ENCODE data around the gene CCDC13. TPM values are rescaled to one million over a fixed set of nuclear protein-coding genes. Genes with fewer than 3 reads are reported as not detected.
A peak's percentile ranks its signal among the peaks of the same experiment; 100 is the strongest.

Gene CCDC13
- polyA plus RNA-seq, 4 donors, result 2.1 to 2.8 (median 2.7) TPM

DNA sequence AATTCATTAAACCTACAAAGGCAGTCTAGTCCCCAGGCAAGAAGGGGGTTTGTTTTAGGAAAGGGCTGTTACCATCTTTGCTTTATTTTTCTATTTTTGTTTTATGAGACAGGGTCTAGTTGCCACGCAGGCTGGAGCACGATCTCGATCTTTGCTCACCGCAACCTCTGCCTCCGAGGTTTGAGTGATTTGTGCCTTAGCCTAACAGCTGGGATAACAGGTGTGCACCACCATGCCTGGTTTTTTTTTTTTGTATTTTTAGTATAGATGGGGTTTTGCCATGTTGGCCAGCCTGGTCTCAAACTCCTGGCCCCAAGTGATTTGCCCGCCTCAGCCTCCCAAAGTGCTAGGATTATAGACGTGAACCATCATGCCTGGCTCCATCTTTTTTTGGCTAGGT is 26.3 kb upstream of the CCDC13 start:
- no peak for DNase-seq (ENCODE audit: low read depth in 4 of 4, low spot score in 3 of 4)

DNA sequence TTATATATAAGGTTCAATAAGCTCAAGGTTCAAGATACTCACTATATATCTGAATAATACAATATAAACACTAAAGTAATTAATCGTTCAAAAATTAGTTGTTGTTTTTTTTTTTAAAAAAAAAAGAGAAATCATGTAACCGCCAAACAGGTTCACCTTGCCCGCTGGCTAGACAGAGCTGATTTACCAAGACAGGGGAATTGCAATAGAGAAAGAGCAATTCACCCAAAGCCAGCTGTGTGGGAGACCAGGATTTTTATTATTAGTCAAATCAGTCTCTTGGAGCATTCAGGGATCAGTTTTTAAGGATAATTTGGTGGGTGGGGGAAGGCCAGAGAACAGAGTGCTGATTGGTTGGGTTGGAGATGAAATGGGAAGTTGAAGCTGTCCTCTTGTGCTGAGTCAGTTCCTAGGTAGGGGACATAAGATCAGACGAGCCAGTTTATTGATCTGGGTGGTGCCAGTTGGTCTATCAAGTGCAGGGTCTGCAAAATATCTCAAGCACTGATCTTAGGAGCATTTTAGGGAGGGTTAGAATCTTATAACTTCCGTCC is 23.4 kb upstream of the CCDC13 start:
- no peak for DNase-seq (ENCODE audit: low read depth in 4 of 4, low spot score in 3 of 4)

DNA sequence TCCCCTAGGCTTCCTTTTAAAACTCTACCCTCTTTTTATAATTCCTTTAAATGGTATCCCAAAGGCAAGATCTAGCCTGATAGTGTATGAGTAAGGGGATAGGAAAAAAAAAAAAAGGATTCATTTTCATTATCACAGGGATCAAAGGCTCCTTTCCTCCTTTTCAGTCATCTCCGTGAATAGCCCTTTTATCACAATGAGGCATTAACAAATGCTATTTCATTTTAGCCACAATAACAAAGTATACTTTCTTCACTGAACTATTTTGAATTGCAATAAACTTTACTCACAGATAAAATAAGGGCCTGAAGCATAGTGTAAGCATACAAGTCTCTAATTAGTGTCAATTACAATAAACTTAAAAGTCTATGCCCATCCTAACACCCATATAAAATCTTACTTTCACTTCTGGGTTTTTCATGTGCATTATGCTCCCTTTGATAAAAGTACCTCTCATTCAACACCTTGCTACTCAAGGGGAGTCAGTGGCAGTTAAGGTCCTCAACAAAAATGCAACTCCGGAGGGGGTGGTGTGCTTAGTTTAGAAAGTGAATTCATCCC is 22.6 kb upstream of the CCDC13 start:
- DNase-seq (ENCODE audit: low read depth in 4 of 4, low spot score in 3 of 4), result no peak

DNA sequence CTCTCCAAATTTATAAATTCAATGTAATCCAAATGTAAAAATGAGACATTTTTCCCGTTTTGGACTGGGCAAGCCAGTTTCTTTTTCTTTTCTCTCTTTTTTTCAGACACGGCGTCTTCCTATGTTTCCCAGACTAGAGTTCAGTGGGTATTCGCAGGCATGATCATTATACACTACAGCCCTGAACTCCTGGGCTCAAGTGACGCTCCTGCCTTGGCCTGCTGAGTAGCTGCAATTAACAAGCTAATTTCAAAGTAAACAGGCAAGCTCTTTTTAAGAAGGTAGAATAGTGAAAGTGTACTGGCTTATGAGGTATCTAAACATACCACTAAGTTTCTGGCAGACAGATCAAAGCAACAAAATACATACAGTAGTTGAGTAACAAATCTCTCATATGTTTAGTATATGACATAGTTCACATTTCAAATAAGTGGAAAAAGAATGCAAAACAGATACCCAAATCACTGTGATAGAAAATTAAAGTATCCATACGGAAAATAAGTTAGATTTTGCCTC is 17.7 kb upstream of the CCDC13 start:
- no peak for DNase-seq (ENCODE audit: low read depth in 4 of 4, low spot score in 3 of 4)

DNA sequence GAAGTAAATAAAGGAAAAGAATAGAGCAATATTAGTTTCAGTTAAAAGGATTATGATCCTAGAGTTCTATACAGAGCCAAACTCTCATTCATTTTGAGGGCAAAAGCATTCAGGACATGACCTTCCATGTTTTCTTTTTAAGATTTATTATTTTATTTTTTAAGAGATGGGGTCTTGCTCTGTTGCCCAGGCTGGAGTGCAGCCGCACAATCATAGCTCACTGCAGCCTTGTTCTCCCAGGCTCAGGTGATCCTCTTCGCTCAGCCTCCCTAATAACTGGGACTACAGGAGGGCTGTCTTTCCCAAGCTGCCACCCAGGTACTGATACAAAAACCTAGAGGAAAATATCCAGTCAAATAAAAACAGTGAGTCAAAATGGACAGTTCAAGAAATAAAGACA is 13.6 kb upstream of the CCDC13 start:
- no peak for DNase-seq (ENCODE audit: low read depth in 4 of 4, low spot score in 3 of 4)

DNA sequence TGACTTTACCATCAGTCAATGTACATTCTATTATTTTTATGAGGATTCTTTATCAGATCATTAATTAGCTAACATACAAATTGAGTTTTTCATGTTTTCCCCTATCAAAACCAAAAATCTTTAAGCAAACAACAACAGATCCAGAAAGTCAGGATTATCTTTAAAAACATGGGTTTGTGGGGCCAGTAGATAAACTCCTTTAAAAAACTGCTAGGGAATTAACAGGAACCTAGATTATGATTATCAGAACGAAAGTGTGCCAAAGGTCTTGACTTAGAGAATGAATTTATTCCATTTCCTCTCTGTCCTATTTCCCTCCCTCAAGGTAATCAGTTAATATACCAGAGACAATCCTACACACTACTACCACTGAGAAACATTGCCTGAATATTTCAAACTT is 13.2 kb upstream of the CCDC13 start:
- DNase-seq (ENCODE audit: low read depth in 4 of 4, low spot score in 3 of 4), result no peak

DNA sequence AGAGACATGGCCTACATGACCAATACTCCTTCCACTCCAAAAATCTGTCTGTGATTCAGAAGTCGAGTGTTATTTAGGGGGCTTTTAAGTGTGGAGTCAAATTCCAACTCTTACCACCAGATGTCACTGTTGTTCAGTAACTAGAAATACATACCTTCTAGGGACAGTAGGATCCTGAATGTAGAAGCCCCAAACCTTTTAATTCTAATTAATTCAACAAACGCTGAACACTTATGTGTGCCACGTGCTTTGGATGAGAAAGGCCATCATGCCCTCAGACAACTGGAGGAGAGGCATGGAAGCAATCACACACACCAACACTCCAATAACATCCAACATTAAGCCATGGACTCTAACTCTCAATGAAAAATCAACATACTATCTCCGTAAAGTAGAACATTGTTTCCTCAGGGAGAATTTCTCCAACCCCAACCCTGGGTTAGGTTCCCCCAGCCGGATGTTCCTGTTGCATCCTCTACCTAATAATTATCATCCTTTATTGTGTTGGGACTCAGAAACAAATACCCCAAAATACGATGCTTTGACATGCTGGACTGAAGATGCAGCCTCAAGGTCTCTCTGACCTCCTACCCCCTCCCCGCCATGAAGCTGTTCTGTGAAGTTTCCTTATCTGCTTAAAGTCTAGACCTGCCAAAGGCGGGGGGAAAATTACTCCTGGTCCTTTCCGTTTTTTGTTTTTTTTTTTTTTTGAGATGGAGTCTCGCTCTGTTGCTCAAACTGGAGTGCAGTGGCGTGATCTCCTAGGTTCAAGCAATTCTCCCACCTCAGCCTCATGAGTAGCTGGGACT is 8.0 kb upstream of the CCDC13 start:
- peak; percentile 56 to 76 (median 68) for DNase-seq (ENCODE audit: low read depth in 4 of 4, low spot score in 3 of 4)

DNA sequence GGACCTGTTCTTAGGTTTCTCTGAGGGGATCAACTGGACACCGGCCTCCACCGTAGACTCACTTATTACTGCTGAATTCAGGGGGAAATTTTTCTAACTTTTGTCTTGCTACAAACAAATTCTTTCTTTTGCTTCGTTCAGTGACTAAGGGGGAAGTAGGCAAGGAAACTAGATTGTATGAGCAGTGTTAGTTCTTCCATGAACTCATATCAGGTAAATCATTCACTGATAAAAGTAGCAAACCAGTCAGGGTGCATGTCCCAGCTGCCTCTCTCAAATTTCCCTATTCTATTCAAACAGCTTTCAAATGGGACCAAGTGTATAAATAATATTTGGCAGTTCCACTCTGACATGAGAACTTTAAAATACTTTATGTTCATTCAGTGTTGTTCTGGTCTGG is 7.3 kb upstream of the CCDC13 start:
- DNase-seq (ENCODE audit: low read depth in 4 of 4, low spot score in 3 of 4), result no peak

DNA sequence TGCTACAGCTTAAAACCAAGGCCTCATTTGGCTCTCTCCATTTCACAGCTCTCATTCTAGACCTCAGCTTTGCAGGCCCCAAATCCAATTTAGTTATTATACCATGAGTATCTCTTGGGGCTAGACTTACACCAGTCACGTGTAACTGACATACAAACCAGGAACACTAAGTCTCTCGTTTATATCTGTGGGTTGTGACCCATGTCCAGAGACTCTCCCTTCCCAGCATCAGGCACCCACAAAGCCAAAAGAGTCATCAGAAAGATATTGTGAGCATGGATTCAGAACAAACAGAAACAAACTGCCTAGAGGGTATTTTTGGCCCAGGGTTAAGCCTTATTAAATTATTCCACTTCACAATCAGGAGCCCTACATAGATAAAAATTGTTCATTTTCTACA is 5.6 kb upstream of the CCDC13 start:
- no peak for DNase-seq (ENCODE audit: low read depth in 4 of 4, low spot score in 3 of 4)

DNA sequence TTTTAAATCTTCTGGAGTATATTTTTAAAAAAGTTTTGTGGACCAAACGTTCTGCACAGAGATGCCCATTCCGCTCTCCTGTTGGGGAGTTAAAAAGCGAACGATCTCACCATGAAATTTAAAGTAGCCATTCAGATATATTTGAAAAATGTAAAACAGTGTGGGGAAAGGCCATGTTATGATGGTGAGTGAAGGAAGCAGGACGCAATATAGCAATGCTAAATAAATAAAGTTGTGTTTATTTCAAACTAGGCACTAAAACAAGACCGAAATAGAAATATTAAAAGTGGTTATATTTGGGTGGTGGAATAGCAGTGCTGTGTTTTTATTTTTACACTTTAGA is 327 bp upstream of the CCDC13 start:
- no peak for DNase-seq (ENCODE audit: low read depth in 4 of 4, low spot score in 3 of 4)

DNA sequence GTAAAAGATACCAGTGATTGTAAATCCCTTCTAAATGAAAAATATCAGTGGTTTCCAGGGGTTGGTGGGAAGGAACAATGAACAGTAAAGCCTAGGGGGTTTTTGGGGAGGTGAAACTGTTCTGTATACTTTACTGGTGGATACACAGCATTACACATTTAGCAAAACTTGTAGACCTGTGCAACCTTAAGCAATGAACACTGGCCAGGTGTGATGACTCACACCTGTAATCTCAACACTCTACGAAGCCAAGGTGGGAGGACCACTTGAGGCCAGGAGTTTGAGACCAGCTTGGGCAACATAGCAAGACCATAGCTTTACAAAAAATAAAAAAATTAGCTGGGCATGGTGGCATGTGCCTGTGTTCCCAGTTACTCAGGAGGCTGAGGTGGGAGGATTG is 1.8 kb downstream of the CCDC13 start:
- DNase-seq (ENCODE audit: low read depth in 4 of 4, low spot score in 3 of 4), result no peak

DNA sequence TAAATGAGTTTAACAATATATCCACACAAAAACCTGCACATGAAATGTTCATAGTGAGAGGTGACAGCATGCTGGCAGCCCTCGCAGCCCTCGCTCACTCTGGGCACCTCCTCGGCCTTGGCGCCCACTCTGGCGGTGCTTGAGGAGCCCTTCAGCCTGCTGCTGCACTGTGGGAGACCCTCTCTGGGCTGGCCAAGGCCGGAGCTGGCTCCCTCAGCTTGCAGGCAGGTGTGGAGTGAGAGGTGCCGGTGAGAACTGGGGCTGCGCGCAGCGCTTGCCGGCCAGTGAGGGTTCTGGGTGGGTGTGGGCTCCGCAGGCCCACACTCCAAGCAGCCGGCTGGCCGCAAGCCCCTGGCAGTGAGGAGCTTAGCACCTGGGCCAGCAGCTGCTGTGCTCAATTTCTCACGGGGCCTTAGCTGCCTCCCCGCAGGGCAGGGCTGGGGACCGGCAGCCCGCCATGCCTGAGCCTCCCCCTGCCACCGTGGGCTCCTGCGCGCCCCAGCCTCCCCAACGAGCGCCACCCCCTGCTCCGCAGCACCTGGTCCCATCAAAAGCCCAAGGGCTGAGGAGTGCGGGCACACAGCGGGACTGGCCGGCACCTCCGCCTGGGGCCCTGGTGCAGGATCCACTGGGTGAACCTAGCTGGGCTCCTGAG is 3.4 kb downstream of the CCDC13 start:
- no peak for DNase-seq (ENCODE audit: low read depth in 4 of 4, low spot score in 3 of 4)

DNA sequence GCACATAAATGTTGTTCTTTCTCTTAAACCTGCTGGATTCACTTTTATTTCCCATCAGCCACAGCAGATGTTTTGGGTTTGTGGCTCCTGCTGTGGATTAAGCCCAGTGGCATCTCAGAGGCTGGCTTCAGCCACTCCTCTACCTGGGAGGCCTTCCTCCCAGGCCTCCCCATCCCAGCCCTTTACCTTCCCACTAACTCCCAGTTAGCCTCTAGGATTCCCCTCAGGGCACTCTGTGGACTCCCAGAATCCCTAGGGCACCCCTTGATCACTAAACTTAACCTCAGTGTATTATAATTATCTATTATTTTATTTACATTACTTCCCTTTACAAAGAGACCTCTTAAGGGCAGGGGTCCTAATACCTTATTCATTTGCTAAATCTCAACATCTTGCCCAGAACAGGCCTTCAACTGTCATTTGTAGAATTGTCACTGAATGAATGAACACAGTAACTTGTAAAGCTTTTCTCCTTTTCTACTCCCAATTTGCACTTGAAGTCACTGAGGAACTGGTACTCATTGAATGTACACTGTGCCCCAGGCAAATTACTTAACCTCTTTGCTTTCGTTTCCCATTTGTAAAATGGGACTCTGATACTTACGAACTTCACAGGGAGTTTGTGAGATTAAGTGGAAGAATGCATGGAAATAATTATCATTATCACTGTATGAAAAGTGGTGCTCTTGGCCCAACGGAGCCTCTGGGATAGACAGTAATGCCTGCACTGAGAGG is 8.3 kb downstream of the CCDC13 start:
- no peak for DNase-seq (ENCODE audit: low read depth in 4 of 4, low spot score in 3 of 4)

DNA sequence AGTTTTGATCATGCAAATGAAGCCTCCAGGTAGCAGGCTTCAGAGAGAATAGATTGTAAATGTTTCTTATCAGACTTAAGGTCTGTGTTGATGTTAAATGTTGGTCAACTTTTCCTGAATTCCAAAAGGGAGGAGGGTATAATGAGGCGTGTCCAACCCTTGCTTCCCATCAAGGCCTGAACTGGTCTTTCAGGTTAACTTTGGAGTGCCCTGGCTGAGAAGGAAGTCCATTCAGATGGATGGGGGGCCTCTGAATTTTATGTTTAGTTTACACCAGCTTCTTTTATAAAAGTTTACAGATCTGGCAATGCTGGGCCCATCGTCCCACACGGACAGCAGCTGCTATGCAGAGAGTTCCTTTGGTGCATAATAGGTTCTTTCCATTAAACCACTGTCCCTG is 8.9 kb downstream of the CCDC13 start:
- no peak for DNase-seq (ENCODE audit: low read depth in 4 of 4, low spot score in 3 of 4)

DNA sequence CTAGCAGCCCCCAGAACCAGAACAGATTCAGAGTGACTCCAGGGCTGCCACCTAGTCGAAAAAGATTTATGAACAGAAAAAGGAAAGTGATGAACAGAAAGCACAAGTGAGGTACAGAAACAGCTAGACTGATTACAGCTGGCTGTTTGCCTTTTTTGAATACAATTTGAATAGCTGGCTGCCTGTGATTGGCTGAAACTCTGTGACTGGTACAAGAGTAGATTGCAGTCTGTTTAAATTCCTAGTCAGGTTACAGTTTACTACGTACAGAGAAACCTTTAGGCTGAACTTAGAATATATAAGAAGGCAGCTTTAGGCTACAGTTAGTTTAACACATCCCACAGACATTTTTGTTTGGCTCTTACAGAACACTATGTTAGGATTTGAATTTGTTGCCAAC is 10.0 kb downstream of the CCDC13 start:
- no peak for DNase-seq (ENCODE audit: low read depth in 4 of 4, low spot score in 3 of 4)

DNA sequence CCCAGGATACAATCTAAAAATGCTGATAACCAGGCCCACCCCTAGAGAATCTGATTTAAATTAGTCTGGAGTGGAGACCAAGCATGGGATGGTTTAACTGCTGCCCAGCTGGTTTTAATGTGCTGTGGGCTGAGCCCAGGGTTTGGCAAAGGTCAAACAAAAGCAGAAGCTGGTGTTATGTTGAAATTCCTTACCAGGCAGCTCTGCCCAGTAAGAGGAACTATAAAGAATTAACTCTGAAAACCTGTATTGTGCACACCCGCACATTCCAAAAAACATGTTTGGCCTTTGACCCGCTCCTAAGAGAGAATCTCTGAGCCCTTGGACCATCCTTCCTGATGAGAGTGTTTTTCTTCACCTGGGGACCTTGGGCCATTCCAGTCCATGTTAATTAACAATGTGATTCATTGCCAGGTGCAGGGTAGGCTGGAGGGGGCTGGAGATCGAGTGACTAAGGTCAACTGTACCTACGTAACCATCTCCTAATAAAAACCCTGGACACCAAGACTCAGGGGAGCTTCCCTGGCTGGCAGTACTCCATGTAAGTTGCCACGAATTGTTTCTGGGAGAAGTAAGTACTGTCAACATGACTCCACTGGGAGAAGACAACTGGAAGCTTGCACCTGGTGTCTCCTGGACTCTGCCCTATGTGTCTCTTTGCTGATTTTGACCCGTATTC is 10.9 kb downstream of the CCDC13 start:
- DNase-seq (ENCODE audit: low read depth in 4 of 4, low spot score in 3 of 4), result no peak

DNA sequence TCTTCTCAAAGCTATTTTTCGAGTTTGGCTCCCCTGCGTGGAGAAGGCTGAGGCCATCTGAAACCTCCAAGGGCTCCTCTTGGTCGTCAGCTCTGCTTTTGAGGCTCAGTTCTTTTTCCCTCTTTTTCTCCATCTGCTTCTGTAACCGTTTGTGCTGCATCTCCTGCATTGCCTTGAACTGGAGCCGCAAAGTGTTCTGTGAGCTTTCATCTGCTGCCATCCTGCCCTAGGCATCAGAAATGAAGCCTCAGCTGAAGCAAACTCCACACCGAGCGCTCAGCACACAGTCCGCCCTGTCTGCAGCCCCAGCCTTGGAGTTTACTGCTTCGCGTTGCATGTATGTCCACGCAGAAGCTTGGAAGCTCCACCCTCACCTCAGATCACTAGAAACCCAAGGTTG is 14.9 kb downstream of the CCDC13 start:
- no peak for DNase-seq (ENCODE audit: low read depth in 4 of 4, low spot score in 3 of 4)

DNA sequence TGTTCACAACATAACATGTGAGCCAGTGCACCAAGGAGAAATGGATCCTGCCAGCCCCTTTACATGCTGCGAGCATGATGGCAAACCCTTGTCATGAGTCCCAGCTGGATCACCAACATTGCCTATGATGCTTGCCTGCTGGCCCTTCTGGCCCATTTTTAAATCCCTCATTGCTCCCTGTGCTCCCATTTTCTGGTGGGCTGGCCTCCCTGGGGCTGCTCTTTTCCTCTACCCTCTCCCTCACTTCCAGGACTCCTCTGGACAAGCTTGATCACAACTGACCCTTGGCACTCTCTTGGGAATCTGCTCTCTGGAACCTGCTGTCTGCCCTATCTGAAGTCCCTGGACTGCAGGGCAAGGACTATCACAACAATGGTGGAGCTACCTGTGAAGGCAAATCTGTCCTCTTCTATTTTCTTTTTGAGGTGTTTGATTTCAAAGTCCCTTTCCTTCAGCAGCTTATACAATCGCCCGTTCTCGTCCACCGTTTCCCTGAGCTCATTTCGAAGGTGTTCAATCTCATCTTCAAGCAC is 16.3 kb downstream of the CCDC13 start:
- no peak for DNase-seq (ENCODE audit: low read depth in 4 of 4, low spot score in 3 of 4)

DNA sequence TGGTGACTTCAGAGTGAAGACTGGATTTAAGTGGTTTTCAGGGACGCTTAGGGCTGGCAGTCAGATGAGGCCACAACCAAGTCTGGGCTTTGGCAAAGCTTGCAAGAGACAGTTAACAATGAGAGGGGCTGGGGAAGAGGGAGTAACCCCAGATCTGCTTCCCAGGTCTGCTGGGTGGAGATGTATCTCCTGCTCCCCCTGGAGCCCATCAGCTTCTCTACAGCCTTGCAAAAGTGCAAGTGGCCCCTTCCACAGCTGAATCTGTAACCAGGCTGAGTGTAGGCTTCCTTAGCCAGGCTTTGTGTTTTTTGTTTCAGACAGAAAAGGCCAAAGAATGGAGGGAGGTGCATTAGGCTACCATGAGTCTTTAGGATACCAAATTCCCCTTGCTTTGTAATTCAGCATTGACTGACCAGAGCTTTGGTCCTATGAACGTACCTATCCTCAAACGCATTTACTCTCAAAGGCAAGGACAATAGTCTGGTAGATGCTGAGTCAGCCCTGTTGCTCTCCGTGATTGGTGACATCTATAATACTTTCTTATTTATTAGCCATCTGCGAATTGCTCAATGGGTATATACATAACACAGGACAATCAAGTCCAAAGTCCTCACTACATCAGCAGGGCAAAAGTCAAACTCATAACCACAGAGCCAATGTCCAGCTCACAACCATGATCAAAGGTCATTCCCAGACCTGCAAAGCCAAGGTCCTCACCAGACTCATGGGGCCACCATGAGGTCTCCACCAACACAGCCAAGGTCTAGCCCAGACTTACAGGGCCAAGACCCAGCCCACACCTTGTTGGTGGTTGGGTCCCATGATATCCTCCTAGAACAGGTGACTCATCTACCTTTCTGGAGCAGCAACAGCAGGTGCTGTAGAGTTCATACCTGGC is 17.1 kb downstream of the CCDC13 start:
- DNase-seq (ENCODE audit: low read depth in 4 of 4, low spot score in 3 of 4), result no peak
